Measurements from ENCODE around the gene DENND4A.
"Not testable (repeated sequence)": the region's sequence is repeated elsewhere in the genome, so short reads cannot be mapped to it uniquely, and the experiment has no call there.

The DENND4A gene

DNA sequence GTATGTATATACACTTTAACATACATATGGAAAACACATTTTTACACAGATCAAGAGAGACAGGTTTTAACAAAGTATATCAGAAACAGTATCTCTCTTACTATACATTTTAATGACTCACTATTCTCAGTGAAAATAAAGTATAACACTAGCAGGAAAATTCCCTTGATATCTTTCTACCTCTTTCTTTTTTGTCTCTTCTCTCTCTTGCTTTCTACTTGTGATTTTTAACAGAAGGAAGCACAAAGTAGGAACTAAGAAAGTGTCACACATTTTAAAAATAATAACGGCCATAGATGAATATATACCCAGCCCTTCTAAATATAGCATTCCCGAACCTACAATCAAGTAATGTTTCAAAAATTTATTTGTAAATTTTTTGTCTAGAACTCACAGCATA lies 4.8 kb downstream of the DENND4A start:
- DNase-seq, result no peak

DNA sequence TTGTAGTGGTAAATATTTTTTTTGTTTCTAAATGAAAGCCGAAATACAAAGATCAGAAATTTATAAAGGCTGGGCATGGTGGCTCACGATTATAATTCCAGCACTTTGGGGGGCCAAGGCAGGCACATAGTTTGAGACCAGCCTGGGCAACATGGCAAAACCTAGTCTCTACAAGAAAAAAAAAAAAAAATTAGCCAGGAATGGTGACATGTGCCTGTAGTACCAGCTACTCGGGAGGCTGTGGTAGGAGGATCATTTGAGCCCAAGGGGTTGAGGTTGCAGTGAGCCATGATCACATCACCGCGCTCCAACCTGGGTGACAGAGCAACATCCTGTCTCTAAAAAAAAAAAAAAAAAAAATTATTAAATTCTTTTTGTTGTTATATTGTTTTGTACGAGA lies 6.9 kb downstream of the DENND4A start:
- DNase-seq, result no peak

DNA sequence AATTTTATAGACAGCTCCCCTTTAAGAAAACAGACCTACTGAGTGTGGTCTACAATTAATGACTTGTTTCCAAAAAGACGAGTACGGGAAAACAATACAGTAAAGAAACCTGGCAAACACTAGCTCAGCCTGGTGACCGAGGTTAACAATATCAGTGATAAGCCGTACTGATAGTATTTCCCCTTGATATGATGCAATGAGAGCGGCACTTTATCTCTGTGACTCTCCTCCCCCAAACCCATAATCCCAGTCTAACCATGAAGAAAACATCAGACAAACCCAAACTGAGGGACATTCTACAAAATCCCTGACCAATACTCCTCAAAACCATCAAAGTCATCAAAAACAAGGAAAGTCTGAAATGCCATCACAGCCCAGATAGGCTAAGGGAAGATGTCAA lies 8.2 kb downstream of the DENND4A start:
- no peak for DNase-seq

DNA sequence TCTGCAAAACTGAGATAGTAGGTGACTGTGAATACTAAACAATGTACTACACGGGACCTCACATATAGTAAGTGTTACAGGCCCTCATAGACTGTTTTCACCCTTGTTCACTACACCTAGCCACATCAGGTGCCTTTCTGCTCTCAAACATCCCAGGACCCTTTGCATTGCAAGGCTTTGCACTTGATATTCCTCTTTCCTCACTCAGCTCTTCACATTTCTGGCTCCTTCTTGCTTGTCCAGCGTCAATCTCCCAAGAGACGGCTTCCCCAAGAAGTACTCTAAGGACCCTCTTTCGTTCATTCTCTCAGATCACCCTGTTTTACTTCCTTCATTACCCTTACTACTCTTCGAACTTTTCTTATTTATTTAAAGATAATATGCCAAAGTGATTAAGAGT lies 10.0 kb downstream of the DENND4A start:
- DNase-seq, result no peak

DNA sequence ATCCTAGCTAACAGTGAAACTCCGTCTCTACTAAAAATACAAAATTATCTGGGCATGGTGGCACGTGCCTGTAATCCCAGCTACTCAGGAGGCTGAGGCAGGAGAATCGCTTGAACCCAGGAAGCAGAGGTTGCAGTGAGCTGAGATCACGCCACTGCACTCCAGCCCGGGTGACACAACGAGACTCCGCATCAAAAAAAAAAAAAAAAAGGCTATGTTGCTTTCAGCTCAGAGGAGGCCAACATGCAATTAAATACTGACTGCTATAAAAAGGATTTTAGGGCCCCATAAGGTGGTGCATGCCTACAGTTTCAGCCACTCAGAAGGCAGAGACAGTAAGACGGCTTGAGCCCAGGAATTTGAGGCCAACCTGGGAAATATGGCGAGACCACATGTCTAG lies 13.4 kb downstream of the DENND4A start:
- DNase-seq, result not testable (repeated sequence)

DNA sequence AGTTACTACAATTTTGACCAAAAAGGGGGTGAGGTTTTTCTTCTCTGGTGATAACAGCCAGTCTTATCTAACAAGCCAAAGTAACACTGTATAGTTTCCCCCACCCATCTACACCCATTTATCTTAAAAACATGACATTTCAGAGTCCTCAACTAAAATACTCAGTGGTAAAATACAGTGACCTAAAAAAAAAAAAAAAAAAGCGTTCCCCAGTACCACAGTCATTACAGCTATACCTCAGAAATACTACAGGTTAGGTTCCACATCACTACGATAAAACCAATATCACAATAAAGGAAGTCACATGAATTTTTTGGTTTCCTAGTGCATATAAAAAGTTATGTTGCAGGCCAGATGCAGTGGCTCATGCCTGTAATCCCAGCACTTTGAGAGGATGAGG lies 13.8 kb downstream of the DENND4A start:
- no peak for DNase-seq

DNA sequence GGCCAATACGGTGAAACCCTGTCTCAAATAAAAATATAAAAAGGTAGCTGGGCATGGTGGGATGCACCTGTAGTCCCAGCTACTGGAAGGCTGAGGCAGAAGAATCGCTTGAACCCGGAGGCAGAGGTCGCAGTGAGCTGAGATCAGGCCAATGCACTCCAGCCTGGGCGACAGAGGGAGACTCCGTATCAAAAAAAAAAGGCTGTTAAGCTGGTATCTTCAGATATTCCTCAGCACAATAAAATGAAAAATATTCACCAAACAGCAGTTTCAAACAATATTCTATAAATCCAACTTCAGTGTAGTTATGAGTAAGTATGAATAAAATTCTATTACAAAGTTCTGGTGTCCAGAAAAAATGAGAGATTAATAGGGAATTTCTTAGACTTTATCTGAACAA lies 14.2 kb downstream of the DENND4A start:
- no peak for DNase-seq

DNA sequence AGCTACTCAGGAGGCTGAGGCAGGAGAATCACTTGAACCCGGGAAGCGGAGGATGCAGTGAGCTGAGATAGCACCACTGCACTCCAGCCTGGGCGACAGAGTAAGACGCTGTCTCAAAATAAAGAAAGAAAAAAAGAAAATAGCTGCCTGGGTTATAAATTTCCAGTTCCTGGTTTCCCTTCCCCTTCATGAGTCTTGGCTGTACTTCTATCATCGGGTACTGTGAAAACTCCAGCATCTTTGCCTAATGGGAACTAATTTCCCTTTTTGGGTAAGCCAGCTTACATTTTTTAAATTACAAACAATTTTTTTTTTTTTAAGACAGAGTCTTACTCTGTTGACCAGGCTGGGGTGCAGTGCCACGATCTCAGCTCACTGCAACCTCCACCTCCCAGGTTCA lies 15.0 kb downstream of the DENND4A start:
- DNase-seq, result no peak

DNA sequence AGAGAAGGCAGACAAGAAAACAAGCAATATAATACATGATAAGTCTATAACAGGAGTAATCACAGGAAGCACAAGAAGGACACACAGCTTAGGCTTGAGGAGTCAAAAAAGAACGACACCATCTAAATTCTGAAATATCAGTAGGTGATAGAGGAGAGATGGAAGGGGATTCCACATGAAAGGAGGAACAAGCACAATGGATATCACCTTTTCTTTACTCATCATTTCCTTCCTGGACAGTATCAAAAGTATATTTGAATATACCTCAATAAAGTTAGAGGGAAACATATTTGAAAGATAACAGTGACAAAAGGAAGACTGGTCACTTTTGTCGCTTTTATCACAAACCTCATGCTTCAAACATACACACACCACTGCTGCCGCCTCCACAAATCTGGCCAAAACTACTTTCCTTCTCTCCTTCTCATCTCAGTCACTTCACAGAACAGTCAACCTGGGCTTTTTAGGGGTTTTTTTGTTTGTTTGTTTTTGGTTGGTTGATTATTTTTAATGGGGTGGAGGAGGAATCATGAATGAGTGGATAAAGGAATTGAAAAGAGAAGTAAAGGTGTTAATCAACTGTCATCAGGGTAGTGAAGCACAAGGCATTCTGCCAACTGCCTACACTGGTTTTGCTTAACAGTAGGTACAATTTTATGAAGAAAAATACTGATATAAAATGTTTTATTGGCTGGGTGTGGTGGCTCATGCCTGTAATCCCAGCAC lies 18.5 kb downstream of the DENND4A start:
- no peak for DNase-seq

DNA sequence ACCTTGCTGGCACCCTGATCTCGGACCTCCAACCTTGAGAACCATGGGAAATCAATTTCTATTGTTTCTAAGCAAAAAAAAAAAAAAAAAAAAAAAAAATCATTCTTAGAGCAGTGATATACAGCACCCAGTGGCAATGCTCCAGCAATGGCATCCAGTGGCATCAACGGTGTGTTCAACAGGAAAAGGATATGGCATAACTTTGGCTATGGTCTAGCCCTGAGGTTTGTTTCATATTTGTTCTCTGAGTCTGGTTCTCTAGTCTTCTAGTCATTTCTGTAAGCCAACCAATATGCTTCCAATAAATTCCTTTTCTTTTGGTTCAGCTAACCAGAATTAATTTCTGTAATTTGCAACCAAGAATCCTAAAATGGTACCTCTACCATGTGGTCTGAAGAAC lies 19.2 kb downstream of the DENND4A start:
- no peak for DNase-seq

DNA sequence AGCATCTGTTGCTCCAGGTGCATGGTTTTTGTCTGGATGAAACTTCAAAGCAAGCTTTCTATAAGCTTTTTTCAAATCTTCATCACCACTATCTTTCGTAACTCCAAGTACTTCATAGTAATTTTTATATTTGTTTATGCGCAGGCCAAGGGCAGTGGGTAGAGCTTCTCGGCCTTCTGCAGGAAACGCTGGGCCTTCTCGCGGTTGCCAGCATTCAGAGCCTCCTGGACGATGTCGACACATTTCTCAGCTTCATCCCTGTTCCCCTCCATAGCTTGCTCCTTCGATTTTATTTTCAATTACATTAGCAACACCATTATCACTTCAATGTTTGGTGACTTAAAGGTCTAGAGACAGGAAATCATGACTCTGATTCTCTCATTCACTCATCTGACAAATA lies 20.2 kb downstream of the DENND4A start:
- DNase-seq, result no peak

DNA sequence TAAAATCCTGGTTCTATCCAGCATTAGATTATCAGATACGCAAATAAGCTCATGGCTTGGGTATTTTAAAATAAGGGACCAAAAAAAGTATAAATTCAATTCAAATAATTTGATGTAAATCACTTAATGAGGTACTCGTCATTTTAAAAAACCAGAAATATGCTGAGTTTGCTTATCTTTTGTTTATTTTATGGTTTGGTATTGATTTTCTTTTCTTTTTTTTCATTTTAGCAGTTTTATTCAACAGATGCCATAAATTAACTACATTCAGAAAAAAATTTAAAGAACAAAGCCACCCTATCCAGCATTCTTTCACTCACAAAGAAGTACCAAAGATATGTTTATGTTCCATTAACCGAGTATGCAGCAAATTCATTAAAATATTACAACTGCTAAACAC lies 22.6 kb downstream of the DENND4A start:
- DNase-seq, result no peak

DNA sequence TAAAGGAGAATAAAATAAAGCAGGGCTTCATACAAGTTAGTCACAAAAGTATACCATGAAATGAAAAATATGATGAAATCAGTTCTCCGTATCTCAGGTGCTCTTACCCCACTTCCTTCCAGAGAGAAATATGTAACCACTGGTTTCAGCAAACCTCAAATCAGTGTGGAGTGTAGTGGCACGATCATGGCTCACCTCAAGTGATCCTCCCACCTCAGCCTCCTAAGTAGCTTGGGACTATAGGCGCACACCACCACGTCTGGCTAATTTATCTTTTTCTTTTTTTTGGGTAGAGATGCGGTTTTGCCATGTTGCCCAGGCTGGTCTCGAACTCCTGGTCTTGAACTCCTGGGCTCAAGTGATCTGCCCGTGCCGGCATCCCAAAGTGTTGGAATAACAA lies 24.2 kb downstream of the DENND4A start:
- DNase-seq, result no peak

DNA sequence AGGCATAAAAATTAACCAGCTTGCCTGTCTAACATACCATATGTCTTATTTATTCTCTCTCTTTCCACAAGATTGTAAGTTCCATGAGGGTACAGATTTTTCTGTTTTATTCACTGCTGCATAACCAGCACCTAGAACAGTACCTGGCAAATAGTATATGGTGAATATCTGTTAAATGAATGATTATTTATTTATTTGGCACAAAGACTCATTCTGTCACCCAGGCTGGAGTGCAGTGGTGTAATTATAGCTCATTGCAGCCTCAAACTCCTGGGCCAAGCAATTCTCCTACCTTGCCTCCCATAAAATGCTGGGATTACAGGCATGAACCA lies 24.9 kb downstream of the DENND4A start:
- no peak for DNase-seq

DNA sequence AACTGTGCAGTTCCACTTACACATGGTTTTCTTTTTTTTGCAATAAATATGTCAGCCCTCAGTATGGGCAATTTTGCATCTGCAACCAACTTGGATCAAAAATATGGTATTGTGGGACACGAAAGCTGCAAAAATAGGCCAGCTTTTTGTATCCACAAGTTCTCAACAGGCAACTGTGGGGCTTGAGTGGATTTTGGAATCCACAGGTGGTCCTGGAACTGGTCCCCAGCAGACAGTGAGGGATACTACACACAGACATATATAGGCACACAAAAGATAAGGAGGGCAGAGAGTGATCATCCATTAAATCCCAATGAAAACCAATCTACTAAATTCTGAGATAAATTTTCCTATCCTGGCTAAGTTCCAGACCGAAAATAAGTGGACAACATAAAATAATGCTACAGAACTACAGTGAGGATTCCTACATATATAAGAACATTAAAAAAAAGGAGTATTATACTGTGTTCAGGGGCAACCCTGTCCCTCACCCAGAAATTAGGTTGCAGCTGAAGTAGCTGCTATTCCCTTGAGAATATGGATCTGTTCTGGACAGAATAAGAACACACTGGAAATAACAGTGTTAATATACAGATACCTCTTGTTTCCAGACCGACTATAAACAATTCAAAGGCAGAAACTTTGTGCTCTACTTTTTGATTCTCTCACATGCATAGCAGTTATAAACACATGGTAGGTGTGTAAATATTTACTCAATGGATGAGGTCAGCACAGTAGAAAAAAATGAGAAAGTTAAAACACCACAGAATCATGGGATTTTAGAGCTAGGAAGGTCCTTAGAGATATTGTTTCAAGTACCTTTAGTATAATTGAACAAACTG lies 25.4 kb downstream of the DENND4A start:
- DNase-seq, result no peak

DNA sequence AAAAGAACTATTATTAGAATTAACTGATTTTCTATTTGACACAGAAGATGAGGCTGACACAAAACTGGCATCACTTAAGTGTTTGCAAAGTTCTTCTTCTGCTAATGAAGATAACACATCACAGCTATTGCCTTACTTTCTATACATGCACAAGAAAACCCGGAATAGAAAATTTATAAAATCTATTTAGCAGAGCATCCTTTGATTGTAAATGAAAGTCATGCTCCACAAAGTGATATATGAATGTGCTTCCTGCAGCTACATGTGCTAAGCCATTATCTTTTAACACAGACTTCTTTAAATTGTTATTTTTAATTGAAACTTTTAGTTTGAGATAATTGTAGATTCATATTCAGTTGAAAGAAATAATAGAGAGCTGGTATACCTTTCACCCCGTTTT lies 27.0 kb downstream of the DENND4A start:
- no peak for DNase-seq

DNA sequence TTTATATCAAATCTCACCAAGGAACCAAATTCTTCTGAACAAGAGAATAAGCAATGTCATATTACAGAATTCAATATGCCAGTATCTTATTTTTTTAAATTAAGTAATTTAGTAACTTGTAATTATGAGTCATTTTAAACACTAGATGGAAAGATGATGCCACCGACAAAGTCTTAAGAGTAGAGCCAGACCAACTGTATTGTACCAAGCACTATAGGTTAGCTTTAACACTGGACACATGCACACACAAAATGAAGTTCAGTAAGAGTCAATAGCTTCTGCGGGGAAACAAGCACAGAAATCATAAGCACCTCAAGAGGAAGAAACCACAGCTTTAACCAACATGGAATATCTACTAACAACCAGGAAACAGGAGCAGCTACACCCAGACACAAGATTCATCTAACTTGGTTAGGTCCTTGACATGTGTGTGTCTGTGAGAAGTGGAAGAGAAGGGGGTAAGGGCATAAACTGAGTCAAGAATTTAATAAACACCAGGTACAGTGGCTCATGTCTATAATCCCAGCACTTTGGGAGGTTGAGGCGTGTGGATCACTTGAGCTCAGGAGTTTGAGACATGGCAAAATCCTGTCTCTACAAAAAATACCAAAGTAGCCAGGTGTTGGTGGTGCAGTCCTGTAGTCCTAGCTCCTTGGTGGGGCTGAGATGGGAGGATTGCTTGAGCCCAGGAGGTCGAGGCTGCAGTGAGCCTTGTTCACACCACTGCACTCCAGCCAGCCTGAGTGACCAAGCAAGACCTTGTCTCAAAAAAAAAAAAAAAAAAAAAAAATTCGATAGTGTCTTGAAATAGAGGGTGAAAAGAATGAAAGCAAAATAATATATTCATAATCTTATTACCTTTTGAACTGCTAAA lies 28.9 kb downstream of the DENND4A start:
- no peak for DNase-seq

DNA sequence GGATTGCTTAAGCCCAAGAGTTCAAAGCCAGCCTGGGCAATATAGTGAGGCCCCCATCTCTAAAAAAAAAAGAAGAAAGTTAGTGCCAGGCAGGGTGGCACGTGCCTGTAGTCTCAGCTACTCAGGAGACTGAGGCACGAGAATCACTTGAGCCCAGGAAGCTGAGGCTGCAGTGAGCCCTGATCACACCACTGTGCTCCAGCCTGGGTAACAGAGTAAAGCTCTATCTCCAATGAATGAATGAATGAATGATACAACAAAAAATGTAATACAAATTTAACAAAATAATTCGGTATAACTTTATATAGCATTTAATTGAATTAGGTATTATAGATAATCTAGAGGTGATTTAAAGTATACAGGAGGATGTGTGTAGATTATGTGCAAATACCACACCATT lies 29.7 kb downstream of the DENND4A start:
- DNase-seq, result no peak

DNA sequence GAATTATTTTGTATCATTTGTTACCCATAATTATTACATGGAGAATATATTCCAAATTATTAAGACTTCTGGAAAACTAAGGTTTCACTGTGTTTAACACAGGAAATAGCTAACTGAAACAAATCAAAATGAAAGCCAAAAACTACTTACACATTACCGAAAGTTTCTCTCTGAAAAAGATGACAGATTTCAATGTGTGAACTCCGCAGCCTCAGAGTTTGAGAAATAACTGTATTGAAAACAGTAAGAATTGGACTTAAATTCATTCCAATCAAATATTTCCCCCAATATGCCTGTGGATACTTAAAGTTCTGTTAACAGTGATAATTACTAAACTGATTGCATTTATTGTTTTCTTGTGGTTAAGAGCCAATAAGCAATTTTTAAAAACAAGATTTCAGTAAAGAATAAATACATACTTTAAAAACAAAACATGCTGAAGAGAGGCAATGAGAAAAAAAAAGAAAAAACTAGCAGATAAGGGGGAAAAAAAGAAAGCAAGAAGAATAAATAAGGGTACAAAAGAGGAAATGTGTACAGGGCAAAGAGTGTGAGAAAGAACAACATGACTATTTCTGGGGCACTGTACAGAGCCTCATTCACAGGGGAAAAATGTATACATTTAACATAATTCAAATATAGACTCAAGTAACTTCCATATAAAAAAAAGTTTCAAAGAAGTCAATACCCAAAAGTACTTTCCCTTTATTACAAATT lies 30.7 kb downstream of the DENND4A start:
- no peak for DNase-seq

DNA sequence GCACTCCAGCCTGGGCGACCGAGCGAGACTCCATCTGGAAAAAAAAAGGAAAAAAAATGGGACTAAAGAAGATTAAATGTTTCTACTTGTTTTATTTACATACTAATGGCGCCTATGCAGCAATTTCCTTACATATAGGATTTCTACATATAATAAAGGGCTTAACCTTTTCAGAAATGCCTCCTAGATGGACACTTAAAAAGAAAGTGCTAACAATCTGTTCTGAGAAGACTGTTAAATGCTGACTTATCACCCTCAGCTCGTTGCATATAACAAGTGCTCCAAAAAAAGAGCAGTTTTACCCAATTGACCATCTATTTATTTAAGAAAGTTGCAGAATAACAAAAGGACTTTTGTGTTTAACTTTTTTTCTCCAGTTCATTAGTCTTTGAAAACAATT lies 32.7 kb downstream of the DENND4A start:
- DNase-seq, result no peak

DNA sequence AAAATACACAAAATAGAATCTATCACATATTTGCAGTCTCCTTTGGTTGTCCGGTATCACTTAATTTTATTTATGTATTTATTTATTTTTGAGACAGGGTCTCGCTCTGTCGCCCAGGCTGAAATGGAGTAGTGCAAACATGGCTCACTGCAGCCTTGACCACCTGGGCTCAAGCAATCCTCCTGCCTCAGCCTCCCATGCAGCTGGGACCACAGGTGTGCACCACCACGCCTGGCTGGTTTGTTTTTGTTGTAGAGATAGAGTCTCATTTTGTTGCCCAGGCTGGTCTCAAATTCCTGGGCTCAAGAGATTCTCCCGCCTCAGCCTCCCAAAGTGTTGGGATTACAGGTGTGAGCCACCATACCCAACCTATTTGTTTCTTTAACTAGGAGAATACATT lies 33.9 kb downstream of the DENND4A start:
- no peak for DNase-seq

DNA sequence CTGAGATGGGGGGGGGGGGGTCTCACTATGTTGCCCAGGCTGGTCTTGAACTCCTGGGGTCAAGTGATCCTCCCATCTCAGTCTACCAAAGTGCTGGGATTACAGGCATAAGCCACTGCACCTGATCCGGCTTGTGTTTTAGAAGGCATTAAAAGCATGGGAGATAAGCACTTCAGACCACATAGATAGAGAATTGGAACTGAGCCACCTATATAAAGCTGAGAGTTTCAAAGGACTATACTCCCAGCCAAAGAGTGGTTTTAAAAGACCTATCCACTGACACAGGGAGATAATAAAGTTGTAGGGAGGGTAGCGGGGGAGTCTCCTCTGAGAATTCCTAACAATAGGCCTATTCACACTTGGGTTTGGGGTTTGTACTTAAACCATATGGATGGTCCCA lies 34.8 kb downstream of the DENND4A start:
- no peak for DNase-seq

DNA sequence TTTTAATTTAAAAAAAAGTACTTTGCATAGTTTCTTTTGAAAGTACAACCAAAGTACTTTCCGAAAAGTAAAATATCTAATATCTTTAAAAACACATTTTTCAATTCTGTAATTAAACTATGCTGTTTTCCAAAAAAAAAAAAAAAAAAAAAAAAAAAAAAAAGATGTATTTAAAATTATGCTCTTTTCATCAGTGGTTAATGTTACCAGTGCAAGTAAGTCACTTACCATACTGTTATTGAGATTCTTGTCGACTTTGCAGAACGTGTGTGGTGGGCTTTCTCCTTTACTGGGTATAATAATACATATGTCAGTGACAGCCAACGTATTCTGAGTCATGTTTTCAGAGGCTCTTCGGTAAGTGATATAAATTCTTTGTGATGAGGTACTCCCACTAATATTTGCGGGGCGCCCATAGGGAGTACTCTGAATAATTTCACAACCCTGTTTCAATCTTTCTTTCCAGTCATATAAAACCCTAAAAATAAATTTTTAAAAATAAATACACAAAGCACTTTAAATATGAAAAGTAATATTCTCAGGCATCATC lies 39.9 kb downstream of the DENND4A start:
- DNase-seq, result no peak
